GM12878 (cell line): ENCODE data around the gene SRPK2. TPM values are rescaled to one million over a fixed set of nuclear protein-coding genes. Genes with fewer than 3 reads are reported as not detected.

Experiments used
- ATAC-seq: fragments of 200-7000 bp; cut with Tn5 transposase; 3 replicates; pipeline ENCODE4 v1.9.1; 2020; ENCODE audit warnings: mild to moderate bottlenecking, moderate library complexity
- BruUV-seq: library from RNA; stranded (reverse); fragments of 400-500 nt; replicated peaks from 2 replicates; lab custom pipeline; 2021; lab: Mats Ljungman, UMichigan
- CTCF ChIA-PET: fragments of 300-600 bp; sonication (Branson Sonifier 250); formaldehyde crosslinking; extraction: SDS; loops from one replicate; lab custom pipeline; 2021; ENCODE audit warnings: inconsistent platforms; lab: Yijun Ruan, JAX
- POLR2A ChIA-PET: fragments of 350-600 bp; formaldehyde crosslinking; extraction: SDS; loops from one replicate; lab custom pipeline; 2021; ENCODE audit warnings: inconsistent platforms; lab: Charles Lee
- RAD21 ChIA-PET: fragments of 300-600 bp; sonication (Branson Sonifier 250); formaldehyde crosslinking; loops from one replicate; lab custom pipeline; 2023; ENCODE audit warnings: antibody characterized with exemption; ENCODE audit not compliant: unreplicated experiment; lab: Charles Lee
- SMC1A ChIA-PET: fragments of 300-600 bp; sonication (Branson Sonifier 250); formaldehyde crosslinking; loops from one replicate; lab custom pipeline; 2023; ENCODE audit not compliant: unreplicated experiment, uncharacterized antibody; lab: Charles Lee
- DNase-seq: peaks from one replicate; pipeline ENCODE4 v3.0.0-alpha.2; 2011; ENCODE audit warnings: low read depth, low spot score
- FAIRE-seq: peaks from 3 replicates; lab custom pipeline; 2011; peaks lifted over from hg19 to GRCh38; lab: Jason Lieb, UNC
- H2AFZ ChIP-seq: 2 replicates; pipeline ENCODE4 v1.6.0; 2011; ENCODE audit warnings: low read depth, low read length, control low read depth; ENCODE audit not compliant: control insufficient read depth
- H3K27ac ChIP-seq: 2 replicates; pipeline ENCODE4 v1.5.1; 2011; ENCODE audit warnings: control low read depth; ENCODE audit not compliant: control insufficient read depth, insufficient read depth
- H3K27me3 ChIP-seq, 2 experiments: replicated peaks in 1 of 2; 2 replicates each; pipeline versions ENCODE4 v1.6.0 to v1.6.1; 2011; ENCODE audit warnings: low read length in 1 of 2; ENCODE audit not compliant: control insufficient read depth in 2 of 2, insufficient read depth in 2 of 2
- H3K36me3 ChIP-seq, 2 experiments: 2 replicates each; pipeline ENCODE4 v1.5.1; 2011; ENCODE audit warnings: low read length in 1 of 2; ENCODE audit not compliant: control insufficient read depth in 2 of 2, insufficient read depth in 2 of 2
- H3K4me1 ChIP-seq: 2 replicates; pipeline ENCODE4 v1.6.1; 2011; ENCODE audit warnings: mild to moderate bottlenecking, low read length, moderate library complexity, mixed read lengths; ENCODE audit not compliant: control insufficient read depth, insufficient read depth
- H3K4me2 ChIP-seq: 2 replicates; pipeline ENCODE4 v1.6.0; 2011; ENCODE audit warnings: control low read depth; ENCODE audit not compliant: control insufficient read depth, insufficient read depth
- H3K4me3 ChIP-seq: fragments of 200-600 bp; sonication (generic); 2 replicates; pipeline ENCODE4 v1.5.1; 2016
- H3K79me2 ChIP-seq: 2 replicates; pipeline ENCODE4 v1.6.0; 2011; ENCODE audit warnings: low read length; ENCODE audit not compliant: control insufficient read depth, insufficient read depth
- H3K9ac ChIP-seq: 2 replicates; pipeline ENCODE4 v1.8.0; 2011; ENCODE audit warnings: low read length, control low read depth, mixed read lengths; ENCODE audit not compliant: control insufficient read depth, insufficient read depth
- H3K9me3 ChIP-seq: replicated peaks from 3 replicates; pipeline ENCODE4 v1.5.1; 2011; ENCODE audit warnings: mild to moderate bottlenecking, low read length; ENCODE audit not compliant: control insufficient read depth, insufficient read depth
- H4K20me1 ChIP-seq: 2 replicates; pipeline ENCODE4 v1.6.0; 2011; ENCODE audit not compliant: control insufficient read depth, insufficient read depth
- GATAD2B ChIP-seq: fragments of 450-650 bp; conservative IDR thresholded peaks from 2 replicates; pipeline ENCODE4 v1.6.1; 2017; ENCODE audit warnings: low read depth, mild to moderate bottlenecking, moderate library complexity
- IRF3 ChIP-seq: fragments of 450-650 bp; IDR thresholded peaks from 2 replicates; pipeline ENCODE4 v1.6.1; 2014; ENCODE audit warnings: mild to moderate bottlenecking
- KLF5 ChIP-seq: fragments of 450-650 bp; IDR thresholded peaks from 2 replicates; pipeline ENCODE4 v1.6.1; 2014; ENCODE audit warnings: mild to moderate bottlenecking; ENCODE audit not compliant: partially characterized antibody
- NR2C1 ChIP-seq: fragments of 450-650 bp; IDR thresholded peaks from 2 replicates; pipeline ENCODE4 v1.6.1; 2017; ENCODE audit warnings: antibody characterized with exemption, mild to moderate bottlenecking, moderate library complexity
- WGBS: methylation state at CpG from one replicate; pipeline ENCODE4 v1.1.6; 2016; ENCODE audit warnings: low lambda C conversion rate; ENCODE audit not compliant: insufficient replicate concordance, insufficient coverage; ENCODE audit errors: missing lambda C conversion rate; 5-methylcytosine and 5-hydroxymethylcytosine counted together
- in situ Hi-C: fragments of 300-500 bp; cut with MboI; formaldehyde crosslinking; loops from 9 replicates; pipeline ENCODE4 v1.14.3; 2018; ENCODE audit warnings: mixed read lengths
- intact Hi-C: fragments of 100-400 bp; cut with micrococcal nuclease; formaldehyde crosslinking; loops from one replicate; pipeline ENCODE4 v1.14.2; 2022; ENCODE audit not compliant: unreplicated experiment
- polyA plus RNA-seq, 11 experiments: library from polyadenylated mRNA; depleted of rRNA in 4 of 11; unstranded in 6 of 11; stranded (reverse) in 5 of 11; fragments of >200 nt; fragmentation: Nextera tagmentation in 4 of 11; fragmentation: Illumina TruSeq in 1 of 11; extraction: Ambion mirVana in 4 of 11; extraction: Trizol in 1 of 11; gene quantifications; 1 replicate in 1 of 11; 2 replicates in 10 of 11; pipeline versions ENCODE4 v1.2.1 to v1.2.3, GENCODE V29; 2011 to 2016; ENCODE audit warnings: inconsistent platforms in 2 of 11, missing spikeins in 2 of 11, low read depth in 1 of 11
- total RNA-seq, 4 experiments: library from RNA; depleted of rRNA in 3 of 4; stranded (reverse); fragments of >200 nt in 3 of 4; fragmentation: Illumina TruSeq in 1 of 4; extraction: Trizol in 1 of 4; gene quantifications; 2 replicates each; pipeline versions ENCODE4 v1.2.1 to v1.2.3, GENCODE V29; 2013 to 2021

SRPK2 gene
- total and polyA plus RNA-seq, 10 of the 15 experiments (the other 5 are each of a cell fraction or from before 2014, with no cell fraction given), result 13.2 to 32.8 (median 24.5) TPM

- H3K9me3 ChIP-seq, result no peaks in the 10 kb centered on the region; the same call in 2 of the 3 replicates
- DNase-seq (no peak), FAIRE-seq (no peak), ATAC-seq (no peak)
- no peaks in the 10 kb centered on the region for H4K20me1 ChIP-seq
- no peak overlapping the region for H3K4me3 ChIP-seq
- intact Hi-C loops, result no loop called here
- peaks cover 25% of the 10 kb centered on the region for H3K79me2 ChIP-seq
- no peaks in the 10 kb centered on the region for H3K27me3 ChIP-seq
- TF ChIP-seq KLF5 (no peak), NR2C1 (no peak), IRF3 (no peak), GATAD2B (no peak)
- H3K36me3 ChIP-seq, result no peaks in the 10 kb centered on the region
- H2AFZ ChIP-seq, result no peak overlapping the region
- H3K4me2 ChIP-seq, result no peak overlapping the region
- H3K27ac ChIP-seq, result no peak overlapping the region
- in situ Hi-C loops, result no loop called here
- ChIA-PET CTCF (interaction anchor here (1.1 to 1.2 kb wide), 2 partner anchors 23 to 341 kb away, joined by 3 read pairs; no protein-coding TSS in a partner anchor), RAD21 (no interaction called here), POLR2A (no interaction called here), SMC1A (interaction anchor here (1.2 to 2.2 kb wide), 2 partner anchors 15 to 19 kb away, joined by 5 to 6 read pairs; no protein-coding TSS in a partner anchor)
- H3K9ac ChIP-seq, result no peak overlapping the region
- peaks cover 11% of the 10 kb centered on the region for H3K4me1 ChIP-seq
- BruUV-seq, result no TSS peak
- WGBS, result 93% methylated on average over 6 of the region's 6 CpGs
These were observed 66.0 kb downstream of the SRPK2 start for GRCh38 chr7:105322655-105323277.
